ENCODE data around the gene HIBCH. TPM values are rescaled to one million over a fixed set of nuclear protein-coding genes. Genes with fewer than 3 reads are reported as not detected.

Gene HIBCH
- total RNA-seq, 1 experiment from 2014 or later = 24.7 TPM

DNA sequence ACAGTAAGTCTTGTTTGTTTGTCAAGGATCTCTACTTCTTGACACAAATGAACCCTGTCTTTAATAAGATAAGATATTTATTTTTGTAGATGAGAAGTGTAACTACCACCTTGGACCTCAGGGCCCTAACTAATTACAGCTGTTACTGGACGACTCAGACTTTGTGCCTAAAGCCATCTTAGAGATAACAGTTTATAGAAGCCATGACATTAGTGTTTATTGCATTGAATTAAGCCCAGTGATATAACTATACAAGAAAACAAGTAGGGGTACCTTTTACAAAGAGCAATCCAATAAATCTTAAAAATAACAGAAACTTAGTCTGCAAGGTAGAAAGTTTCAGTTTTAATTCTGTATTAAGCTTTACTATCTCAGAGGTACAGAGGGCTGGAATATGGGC, 119.0 kb downstream of the HIBCH start:
- POLR2A ChIA-PET = no interaction called here
- RAD21 ChIA-PET (ENCODE audit: low non-redundant PET in 1 of 2, low total read pairs in 2 of 2, uncharacterized antibody in 2 of 2, unreplicated experiment in 2 of 2) = no interaction called here
- Histone ChIP-seq H3K9me3 (ENCODE audit: control insufficient read depth in 1 of 2, insufficient read depth in 1 of 2, low read depth in 1 of 2, low read length in 2 of 2) (no peaks in the 10 kb centered on the region), H2AFZ (ENCODE audit: low read depth, low read length, poor library complexity, severe bottlenecking) (no peak overlapping the region), H4K20me1 (ENCODE audit: insufficient read depth) (no peaks in the 10 kb centered on the region), H3K9ac (ENCODE audit: low read length) (no peak overlapping the region), H3K36me3 (ENCODE audit: control insufficient read depth in 1 of 2, insufficient read depth in 2 of 2, low read length in 2 of 2) (no peaks in the 10 kb centered on the region; a peak in 1 of 4 replicates), H3K4me2 (ENCODE audit: low read length) (no peak overlapping the region), H3K9me2 (ENCODE audit: insufficient read depth) (no peaks in the 10 kb centered on the region), H3K27ac (ENCODE audit: low read depth, low read length) (no peak overlapping the region), H3K4me3 (replicated peaks in 1 of 2; ENCODE audit: low read depth in 1 of 2, low read length in 2 of 2) (no peak overlapping the region), H3K4me1 (ENCODE audit: control insufficient read depth in 1 of 2, insufficient read depth in 2 of 2, low read length in 2 of 2) (no peaks in the 10 kb centered on the region), H3K27me3 (ENCODE audit: insufficient read depth, low read length) (no peaks in the 10 kb centered on the region), H3K79me2 (ENCODE audit: insufficient read depth, low read length) (no peaks in the 10 kb centered on the region)
- DNase-seq (ENCODE audit: low read depth, low spot score) = no peak
- CTCF ChIA-PET = no interaction called here
- no TSS peak for BruUV-seq (replicated peaks)
- intact Hi-C loops (cut with micrococcal nuclease) = no loop called here
- ATAC-seq = no peak
- TF ChIP-seq CEBPB (IDR thresholded peaks at IDR 0.05; ENCODE audit: low read depth) (no peak), EZH2phosphoT487 (IDR thresholded peaks at IDR 0.05; ENCODE audit: borderline replicate concordance) (no peak), ZNF274 (IDR thresholded peaks at IDR 0.05; ENCODE audit: low read depth, low read length) (no peak), SIN3A (IDR thresholded peaks at IDR 0.05; ENCODE audit: low read depth) (no peak), EZH2 (IDR thresholded peaks at IDR 0.05) (no peak), SP1 (IDR thresholded peaks at IDR 0.05; ENCODE audit: low read depth) (no peak), JUND (IDR thresholded peaks at IDR 0.05) (no peak), FOSL1 (IDR thresholded peaks at IDR 0.05; ENCODE audit: low read depth) (no peak), SRF (IDR thresholded peaks at IDR 0.05; ENCODE audit: low read depth) (no peak), RAD21 (IDR thresholded peaks at IDR 0.05; ENCODE audit: low read depth) (no peak)
- TF ChIP-seq, protein P1, sequence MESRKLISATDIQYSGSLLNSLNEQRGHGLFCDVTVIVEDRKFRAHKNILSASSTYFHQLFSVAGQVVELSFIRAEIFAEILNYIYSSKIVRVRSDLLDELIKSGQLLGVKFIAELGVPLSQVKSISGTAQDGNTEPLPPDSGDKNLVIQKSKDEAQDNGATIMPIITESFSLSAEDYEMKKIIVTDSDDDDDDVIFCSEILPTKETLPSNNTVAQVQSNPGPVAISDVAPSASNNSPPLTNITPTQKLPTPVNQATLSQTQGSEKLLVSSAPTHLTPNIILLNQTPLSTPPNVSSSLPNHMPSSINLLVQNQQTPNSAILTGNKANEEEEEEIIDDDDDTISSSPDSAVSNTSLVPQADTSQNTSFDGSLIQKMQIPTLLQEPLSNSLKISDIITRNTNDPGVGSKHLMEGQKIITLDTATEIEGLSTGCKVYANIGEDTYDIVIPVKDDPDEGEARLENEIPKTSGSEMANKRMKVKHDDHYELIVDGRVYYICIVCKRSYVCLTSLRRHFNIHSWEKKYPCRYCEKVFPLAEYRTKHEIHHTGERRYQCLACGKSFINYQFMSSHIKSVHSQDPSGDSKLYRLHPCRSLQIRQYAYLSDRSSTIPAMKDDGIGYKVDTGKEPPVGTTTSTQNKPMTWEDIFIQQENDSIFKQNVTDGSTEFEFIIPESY (IDR thresholded peaks at IDR 0.05; ENCODE audit: extremely low read depth, insufficient replicate concordance, low read length) = no peak
- TF ChIP-seq, protein P2, sequence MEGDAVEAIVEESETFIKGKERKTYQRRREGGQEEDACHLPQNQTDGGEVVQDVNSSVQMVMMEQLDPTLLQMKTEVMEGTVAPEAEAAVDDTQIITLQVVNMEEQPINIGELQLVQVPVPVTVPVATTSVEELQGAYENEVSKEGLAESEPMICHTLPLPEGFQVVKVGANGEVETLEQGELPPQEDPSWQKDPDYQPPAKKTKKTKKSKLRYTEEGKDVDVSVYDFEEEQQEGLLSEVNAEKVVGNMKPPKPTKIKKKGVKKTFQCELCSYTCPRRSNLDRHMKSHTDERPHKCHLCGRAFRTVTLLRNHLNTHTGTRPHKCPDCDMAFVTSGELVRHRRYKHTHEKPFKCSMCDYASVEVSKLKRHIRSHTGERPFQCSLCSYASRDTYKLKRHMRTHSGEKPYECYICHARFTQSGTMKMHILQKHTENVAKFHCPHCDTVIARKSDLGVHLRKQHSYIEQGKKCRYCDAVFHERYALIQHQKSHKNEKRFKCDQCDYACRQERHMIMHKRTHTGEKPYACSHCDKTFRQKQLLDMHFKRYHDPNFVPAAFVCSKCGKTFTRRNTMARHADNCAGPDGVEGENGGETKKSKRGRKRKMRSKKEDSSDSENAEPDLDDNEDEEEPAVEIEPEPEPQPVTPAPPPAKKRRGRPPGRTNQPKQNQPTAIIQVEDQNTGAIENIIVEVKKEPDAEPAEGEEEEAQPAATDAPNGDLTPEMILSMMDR (IDR thresholded peaks at IDR 0.05 in 2 of 3, conservative IDR thresholded peaks at IDR 0.05 in 1 of 3; ENCODE audit: borderline replicate concordance in 1 of 3, insufficient read depth in 1 of 3, low read depth in 2 of 3, low read length in 2 of 3) = no peak
- TF ChIP-seq, protein P3, sequence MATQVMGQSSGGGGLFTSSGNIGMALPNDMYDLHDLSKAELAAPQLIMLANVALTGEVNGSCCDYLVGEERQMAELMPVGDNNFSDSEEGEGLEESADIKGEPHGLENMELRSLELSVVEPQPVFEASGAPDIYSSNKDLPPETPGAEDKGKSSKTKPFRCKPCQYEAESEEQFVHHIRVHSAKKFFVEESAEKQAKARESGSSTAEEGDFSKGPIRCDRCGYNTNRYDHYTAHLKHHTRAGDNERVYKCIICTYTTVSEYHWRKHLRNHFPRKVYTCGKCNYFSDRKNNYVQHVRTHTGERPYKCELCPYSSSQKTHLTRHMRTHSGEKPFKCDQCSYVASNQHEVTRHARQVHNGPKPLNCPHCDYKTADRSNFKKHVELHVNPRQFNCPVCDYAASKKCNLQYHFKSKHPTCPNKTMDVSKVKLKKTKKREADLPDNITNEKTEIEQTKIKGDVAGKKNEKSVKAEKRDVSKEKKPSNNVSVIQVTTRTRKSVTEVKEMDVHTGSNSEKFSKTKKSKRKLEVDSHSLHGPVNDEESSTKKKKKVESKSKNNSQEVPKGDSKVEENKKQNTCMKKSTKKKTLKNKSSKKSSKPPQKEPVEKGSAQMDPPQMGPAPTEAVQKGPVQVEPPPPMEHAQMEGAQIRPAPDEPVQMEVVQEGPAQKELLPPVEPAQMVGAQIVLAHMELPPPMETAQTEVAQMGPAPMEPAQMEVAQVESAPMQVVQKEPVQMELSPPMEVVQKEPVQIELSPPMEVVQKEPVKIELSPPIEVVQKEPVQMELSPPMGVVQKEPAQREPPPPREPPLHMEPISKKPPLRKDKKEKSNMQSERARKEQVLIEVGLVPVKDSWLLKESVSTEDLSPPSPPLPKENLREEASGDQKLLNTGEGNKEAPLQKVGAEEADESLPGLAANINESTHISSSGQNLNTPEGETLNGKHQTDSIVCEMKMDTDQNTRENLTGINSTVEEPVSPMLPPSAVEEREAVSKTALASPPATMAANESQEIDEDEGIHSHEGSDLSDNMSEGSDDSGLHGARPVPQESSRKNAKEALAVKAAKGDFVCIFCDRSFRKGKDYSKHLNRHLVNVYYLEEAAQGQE (IDR thresholded peaks at IDR 0.05; ENCODE audit: low read depth) = no peak

Measured in HCT116 (cell line).